Endothelial cell (in vitro differentiated cells): ENCODE results near the gene STMP1. TPM values are rescaled to one million over a fixed set of nuclear protein-coding genes. Genes with fewer than 3 reads are reported as not detected.
"Not testable (repeated sequence)": the region's sequence is repeated elsewhere in the genome, so short reads cannot be mapped to it uniquely, and the experiment has no call there.

Experiments used
- DNase-seq: peaks from one replicate; pipeline ENCODE4 v3.0.0; 2021; ENCODE audit warnings: low spot score
- H3K27ac Mint-ChIP-seq: one replicate; pipeline ENCODE4 v1.8.0; 2021; ENCODE audit warnings: mixed read lengths, inconsistent platforms; ENCODE audit not compliant: unreplicated experiment
- H3K27me3 Mint-ChIP-seq: one replicate; pipeline ENCODE4 v1.8.0; 2021; ENCODE audit warnings: mild to moderate bottlenecking, moderate library complexity, mixed read lengths, inconsistent platforms; ENCODE audit not compliant: unreplicated experiment
- H3K36me3 Mint-ChIP-seq: one replicate; pipeline ENCODE4 v1.8.0; 2021; ENCODE audit warnings: mild to moderate bottlenecking, low read depth, mixed read lengths, inconsistent platforms; ENCODE audit not compliant: unreplicated experiment
- H3K4me1 Mint-ChIP-seq: one replicate; pipeline ENCODE4 v1.8.0; 2021; ENCODE audit warnings: mild to moderate bottlenecking, mixed read lengths, inconsistent platforms; ENCODE audit not compliant: unreplicated experiment
- H3K4me3 Mint-ChIP-seq: one replicate; pipeline ENCODE4 v1.8.0; 2021; ENCODE audit warnings: mild to moderate bottlenecking, mixed read lengths, inconsistent platforms; ENCODE audit not compliant: unreplicated experiment
- H3K9me3 Mint-ChIP-seq: one replicate; pipeline ENCODE4 v1.8.0; 2021; ENCODE audit warnings: mixed read lengths, inconsistent platforms; ENCODE audit not compliant: unreplicated experiment
- CTCF ChIP-seq: fragments of 200-600 bp; sonication (generic); IDR thresholded peaks from one replicate; pipeline ENCODE4 v1.5.0; 2021; ENCODE audit warnings: antibody characterized with exemption; ENCODE audit not compliant: unreplicated experiment
- total RNA-seq: library from RNA; stranded (reverse); fragmentation: NEBNext Ultra II Directional; extraction: Animal tissue kit (Norgen Biotek cat#: 25700); gene quantifications from one replicate; pipeline ENCODE4 v1.2.1, GENCODE V29; 2021; ENCODE audit not compliant: unreplicated experiment

STMP1 gene
- total RNA-seq, 1 donor from 2014 or later = 27.5 TPM

- Mint-ChIP-seq H3K9me3 (no peaks in the 10 kb centered on the region), H3K27ac (no peak overlapping the region), H3K4me1 (peaks cover 15% of the 10 kb centered on the region), H3K36me3 (peaks cover 17% of the 10 kb centered on the region), H3K27me3 (peaks cover 8% of the 10 kb centered on the region), H3K4me3 (no peak overlapping the region)
- TF ChIP-seq CTCF = no peak
- no peak for DNase-seq
Observed at GRCh38 chr7:135684699-135685098, 22.4 kb downstream of the STMP1 start.

- peaks cover 17% of the 10 kb centered on the region for H3K4me1 Mint-ChIP-seq
Observed at GRCh38 chr7:135685306-135686084, 23.2 kb downstream of the STMP1 start.

GRCh38 chr7:135687466-135687865 lies 25.2 kb downstream of the STMP1 start:
- no peak overlapping the region for H3K27ac Mint-ChIP-seq
- no peaks in the 10 kb centered on the region for H3K9me3 Mint-ChIP-seq
- no peak overlapping the region for H3K4me3 Mint-ChIP-seq
- H3K4me1 Mint-ChIP-seq = peaks cover 30% of the 10 kb centered on the region
- H3K36me3 Mint-ChIP-seq = peaks cover 15% of the 10 kb centered on the region
- no peak for DNase-seq
- no peak for TF ChIP-seq CTCF
- H3K27me3 Mint-ChIP-seq = peaks cover 8% of the 10 kb centered on the region

More at GRCh38 chr7:135685306-135686084, 23.2 kb downstream of the STMP1 start:
- H3K27me3 Mint-ChIP-seq = peaks cover 8% of the 10 kb centered on the region
- H3K4me3 Mint-ChIP-seq = no peak overlapping the region
- no peaks in the 10 kb centered on the region for H3K9me3 Mint-ChIP-seq
- TF ChIP-seq CTCF = no peak
- H3K27ac Mint-ChIP-seq = no peak overlapping the region
- no peak for DNase-seq
- H3K36me3 Mint-ChIP-seq = peaks cover 17% of the 10 kb centered on the region

GRCh38 chr7:135690566-135690965 lies 28.3 kb downstream of the STMP1 start:
- peaks cover 21% of the 10 kb centered on the region for H3K4me1 Mint-ChIP-seq
- TF ChIP-seq CTCF = no peak
- DNase-seq = no peak

GRCh38 chr7:135692055-135692454 lies 29.7 kb downstream of the STMP1 start:
- peak overlapping the region; percentile 80 for H3K27ac Mint-ChIP-seq
- peaks cover 3% of the 10 kb centered on the region for H3K27me3 Mint-ChIP-seq
- no peaks in the 10 kb centered on the region for H3K9me3 Mint-ChIP-seq
- peaks cover 7% of the 10 kb centered on the region for H3K36me3 Mint-ChIP-seq
- H3K4me3 Mint-ChIP-seq = no peak overlapping the region
- DNase-seq = no peak
- TF ChIP-seq CTCF = no peak
- H3K4me1 Mint-ChIP-seq = peaks cover 24% of the 10 kb centered on the region

More at GRCh38 chr7:135690566-135690965, 28.3 kb downstream of the STMP1 start:
- Mint-ChIP-seq H3K27me3 (peaks cover 3% of the 10 kb centered on the region), H3K27ac (no peak overlapping the region), H3K4me3 (no peak overlapping the region), H3K9me3 (no peaks in the 10 kb centered on the region), H3K36me3 (peaks cover 14% of the 10 kb centered on the region)

GRCh38 chr7:135692606-135693005 lies 30.3 kb downstream of the STMP1 start:
- H3K4me3 Mint-ChIP-seq, H3K27ac Mint-ChIP-seq, DNase-seq, H3K36me3 Mint-ChIP-seq, H3K9me3 Mint-ChIP-seq, H3K27me3 Mint-ChIP-seq: not testable (repeated sequence)
- peaks cover 30% of the 10 kb centered on the region for H3K4me1 Mint-ChIP-seq
